SIG-M5 (cell line): ENCODE data around the gene RAB3IL1.

Experiments
- DNase-seq: peaks from one replicate; lab custom pipeline; 2025; lab: John Stamatoyannopoulos, UW

The RAB3IL1 gene

DNA sequence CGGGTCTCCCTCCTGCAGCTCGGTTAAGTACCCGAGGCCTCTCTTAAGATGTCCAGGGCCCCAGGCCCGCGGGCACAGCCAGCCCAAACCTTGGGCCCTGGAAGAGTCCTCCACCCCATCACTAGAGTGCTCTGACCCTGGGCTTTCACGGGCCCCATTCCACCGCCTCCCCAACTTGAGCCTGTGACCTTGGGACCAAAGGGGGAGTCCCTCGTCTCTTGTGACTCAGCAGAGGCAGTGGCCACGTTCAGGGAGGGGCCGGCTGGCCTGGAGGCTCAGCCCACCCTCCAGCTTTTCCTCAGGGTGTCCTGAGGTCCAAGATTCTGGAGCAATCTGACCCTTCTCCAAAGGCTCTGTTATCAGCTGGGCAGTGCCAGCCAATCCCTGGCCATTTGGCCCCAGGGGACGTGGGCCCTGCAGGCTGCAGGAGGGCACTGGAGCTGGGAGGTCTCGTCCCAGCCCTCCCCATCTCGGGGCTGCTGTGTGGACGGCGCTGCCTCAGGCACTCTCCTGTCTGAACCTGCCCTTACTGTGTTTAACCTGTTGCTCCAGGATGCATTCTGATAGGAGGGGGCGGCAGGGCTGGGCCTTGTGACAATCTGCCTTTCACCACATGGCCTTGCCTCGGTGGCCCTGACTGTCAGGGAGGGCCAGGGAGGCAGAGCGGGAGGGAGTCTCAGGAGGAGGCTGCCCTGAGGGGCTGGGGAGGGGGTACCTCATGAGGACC lies 51.0 kb downstream of the RAB3IL1 start:
- no peak for DNase-seq

DNA sequence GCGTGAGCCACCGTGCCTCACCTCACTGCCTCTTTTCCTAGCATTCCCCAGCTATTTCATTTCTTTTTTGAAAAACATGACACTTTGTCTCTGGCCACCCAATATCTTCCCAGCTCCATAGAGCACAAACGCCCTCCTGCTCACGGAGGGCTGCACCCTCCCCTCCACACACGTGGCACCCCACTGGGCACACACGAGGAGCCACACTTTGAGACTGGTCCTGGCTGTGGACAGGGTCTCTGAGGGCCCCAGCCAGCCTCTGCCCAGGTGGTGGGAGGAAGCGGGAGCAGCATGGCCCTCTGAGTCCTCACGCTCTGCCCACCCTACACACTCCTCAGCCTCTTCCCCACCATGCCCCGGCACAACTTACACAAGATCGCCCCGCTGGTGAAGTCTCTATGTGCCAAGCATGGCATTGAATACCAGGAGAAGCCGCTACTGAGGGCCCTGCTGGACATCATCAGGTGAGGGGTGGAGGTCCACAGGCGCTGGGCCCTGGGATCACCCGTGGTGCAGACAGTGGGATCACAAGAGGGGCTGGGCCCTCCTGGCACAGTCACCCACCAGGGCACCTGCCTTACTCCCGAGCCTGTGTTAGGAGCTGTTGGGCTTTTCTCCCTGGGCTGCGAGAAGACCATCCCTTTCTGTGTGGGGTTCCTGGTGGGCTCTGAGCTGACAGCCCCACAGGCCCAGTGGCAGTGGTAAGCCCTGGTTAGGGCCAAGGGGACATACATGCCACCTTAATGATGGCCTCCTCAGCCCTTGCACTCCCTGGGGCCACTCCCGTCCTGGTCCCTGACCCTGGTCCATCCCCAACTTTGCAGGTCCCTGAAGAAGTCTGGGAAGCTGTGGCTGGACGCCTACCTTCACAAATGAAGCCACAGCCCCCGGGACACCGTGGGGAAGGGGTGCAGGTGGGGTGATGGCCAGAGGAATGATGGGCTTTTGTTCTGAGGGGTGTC lies 52.3 kb downstream of the RAB3IL1 start:
- no peak for DNase-seq

DNA sequence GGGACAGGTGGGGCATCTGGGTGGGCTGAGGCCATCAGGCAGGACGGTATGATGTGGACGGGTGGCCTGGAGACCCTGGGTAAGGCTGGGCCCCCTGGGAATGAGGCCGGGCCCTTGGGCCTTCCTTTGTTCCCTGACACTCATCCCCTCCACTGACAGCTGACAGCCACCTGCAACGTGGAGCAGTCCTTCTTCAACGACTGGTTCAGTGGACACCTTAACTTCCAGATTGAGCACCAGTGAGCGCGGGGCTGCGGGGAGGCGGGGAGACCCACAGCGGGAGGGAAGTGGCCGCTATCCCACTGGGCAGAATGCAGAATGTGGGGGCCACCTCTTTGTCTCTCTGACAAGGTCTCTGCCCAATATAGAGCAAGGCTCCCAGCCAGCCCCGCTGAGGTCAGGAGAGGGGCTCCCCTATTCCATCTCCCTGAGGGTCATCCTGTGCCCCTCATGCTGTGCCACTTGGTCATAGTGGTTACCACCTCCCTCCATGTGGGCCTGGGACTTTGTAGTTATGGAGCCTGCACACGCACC lies 53.8 kb downstream of the RAB3IL1 start:
- DNase-seq: no peak

DNA sequence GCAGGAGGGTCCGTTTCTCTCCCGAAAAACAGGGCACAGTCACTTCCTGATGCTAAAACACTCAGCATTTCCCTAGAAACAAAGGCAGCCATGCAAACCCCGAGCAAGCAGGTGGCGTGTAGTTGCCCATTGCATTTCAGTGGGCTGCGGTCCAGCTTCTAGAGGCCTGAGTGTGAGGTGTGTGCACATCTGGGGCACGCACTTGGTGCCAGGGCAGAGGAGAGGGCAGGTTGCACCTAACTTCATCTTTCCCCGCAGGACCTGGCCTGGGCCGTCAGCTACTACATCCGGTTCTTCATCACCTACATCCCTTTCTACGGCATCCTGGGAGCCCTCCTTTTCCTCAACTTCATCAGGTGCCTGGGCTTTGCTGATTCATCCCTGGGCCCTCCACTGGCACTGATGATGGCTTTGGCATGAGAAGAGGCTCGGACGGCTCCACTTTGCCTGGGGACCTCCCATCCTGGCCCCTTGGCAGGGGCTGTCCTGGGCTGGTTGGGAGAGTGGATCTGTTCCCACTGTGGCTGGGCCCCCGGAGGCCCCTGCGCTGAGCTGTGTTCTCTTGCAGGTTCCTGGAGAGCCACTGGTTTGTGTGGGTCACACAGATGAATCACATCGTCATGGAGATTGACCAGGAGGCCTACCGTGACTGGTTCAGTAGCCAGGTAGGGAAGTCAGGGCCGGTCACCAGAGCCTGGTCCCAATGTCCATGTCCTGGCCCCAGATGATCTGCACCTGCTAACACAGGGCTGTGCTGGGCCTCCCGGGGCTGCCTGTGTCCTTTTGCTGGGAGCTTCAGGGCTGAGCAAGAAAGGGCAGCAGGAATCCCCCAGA lies 54.4 kb downstream of the RAB3IL1 start:
- no peak for DNase-seq

- DNase-seq: no peak
Observed at GRCh38 chr11:61861634-61862033, 55.7 kb downstream of the RAB3IL1 start.

- no peak for DNase-seq
Observed at GRCh38 chr11:61860054-61860903, 57.1 kb downstream of the RAB3IL1 start.

- DNase-seq: no peak
Observed at GRCh38 chr11:61855939-61856680, 61.3 kb downstream of the RAB3IL1 start.

- no peak for DNase-seq
Observed at GRCh38 chr11:61854966-61855714, 62.2 kb downstream of the RAB3IL1 start.

- no peak for DNase-seq
Observed at GRCh38 chr11:61854206-61854895, 63.0 kb downstream of the RAB3IL1 start.

DNA sequence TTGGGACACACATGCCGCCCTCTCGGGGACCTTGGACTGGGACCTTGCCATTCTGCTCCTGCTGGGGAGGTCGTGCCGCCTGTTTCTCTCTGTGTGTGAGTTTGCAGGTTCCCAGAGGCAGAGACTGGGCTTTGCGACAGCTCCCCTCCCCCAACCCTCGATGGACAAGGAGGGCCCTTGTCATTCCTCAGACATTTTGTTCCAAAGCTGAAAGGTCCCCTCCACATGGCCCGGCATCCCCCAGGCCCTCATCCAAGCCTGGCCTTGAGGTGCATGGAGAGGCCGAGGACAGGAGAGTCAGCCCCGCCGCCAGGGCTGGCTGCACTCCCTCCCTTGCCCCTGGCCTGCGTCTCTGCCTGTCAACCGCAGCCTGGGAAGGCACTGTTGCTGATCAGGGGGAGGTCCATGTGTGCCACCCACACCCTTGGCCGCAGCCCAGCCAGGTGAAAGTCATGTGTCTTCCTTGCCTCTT lies 63.6 kb downstream of the RAB3IL1 start:
- DNase-seq: no peak

- DNase-seq: no peak
Observed at GRCh38 chr11:61851900-61852295, 65.5 kb downstream of the RAB3IL1 start.

DNA sequence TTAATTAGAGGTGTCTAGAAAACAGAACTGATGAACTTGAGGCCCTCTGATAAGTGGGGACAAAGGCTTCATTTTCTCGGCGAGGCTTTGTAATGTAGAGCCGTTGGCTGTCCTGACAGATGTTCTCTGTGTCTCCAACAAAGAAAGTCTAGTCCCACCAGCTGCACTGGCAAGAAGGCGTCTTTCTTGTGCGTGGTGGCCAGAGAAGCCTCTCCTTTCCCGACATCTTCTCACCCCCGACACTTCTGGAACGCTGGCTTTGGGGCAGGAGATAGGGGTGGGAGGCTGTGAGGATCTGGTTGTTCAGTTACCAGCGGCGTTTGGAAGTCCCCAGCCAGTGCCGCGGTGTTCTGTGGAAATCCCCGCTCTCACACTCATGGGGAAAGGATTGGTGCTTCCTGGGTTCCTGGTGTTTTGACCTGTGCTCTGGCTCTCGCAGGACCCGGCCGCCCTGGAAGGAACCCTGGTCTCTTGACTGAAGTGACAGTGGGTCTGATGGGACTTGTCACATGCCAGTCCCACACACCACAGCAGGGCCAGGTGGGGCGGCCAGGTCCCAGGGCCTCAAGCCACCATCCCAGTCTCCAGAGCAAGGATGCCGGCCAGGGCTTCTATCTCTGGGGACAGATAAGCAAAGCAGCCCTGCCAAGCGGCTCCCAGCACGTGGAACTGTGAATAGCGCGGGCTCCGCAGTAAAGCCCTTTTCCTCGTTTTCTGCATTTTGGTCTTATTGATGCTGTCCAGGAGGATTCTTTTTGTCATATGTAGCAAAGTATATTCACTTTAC lies 66.1 kb downstream of the RAB3IL1 start:
- DNase-seq: no peak

DNA sequence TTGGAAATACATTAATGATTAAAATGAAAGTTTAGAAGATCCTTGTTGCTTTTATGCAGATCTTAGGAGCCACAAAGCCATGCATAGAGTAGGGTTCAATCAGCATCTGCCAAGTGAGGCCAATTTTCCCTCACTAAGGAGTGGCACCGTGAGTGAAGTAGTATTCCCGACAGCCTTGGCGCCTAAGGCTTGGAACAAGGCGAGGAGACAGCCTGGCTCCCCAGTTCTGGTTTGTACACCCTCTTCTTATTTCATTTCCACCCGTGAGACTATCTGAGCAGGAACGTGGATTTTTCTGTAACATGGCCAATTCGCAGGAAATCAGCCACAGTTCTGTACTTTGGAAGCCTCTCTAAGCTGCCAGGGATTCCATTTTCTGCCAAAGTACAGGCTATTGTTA lies 66.7 kb downstream of the RAB3IL1 start:
- no peak for DNase-seq

DNA sequence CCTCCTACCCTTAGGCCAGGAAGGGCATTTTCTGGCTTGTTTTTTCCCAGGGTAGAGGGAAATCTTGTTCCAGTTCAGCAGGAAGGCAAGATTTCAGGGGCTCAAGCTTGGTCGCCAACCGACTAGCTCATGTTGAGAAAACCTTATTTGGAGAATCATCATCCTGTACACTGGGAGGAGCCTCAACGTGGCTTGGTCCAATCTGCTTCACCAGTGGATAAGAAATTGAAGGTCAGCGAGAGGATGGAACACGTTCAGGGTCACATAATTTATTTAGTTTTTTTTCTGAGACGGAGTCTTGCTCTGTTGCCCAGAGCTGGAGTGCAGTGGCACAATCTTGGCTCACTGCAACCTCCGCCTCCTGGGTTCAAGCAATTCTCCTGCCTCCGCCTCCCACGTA lies 68.7 kb downstream of the RAB3IL1 start:
- no peak for DNase-seq

DNA sequence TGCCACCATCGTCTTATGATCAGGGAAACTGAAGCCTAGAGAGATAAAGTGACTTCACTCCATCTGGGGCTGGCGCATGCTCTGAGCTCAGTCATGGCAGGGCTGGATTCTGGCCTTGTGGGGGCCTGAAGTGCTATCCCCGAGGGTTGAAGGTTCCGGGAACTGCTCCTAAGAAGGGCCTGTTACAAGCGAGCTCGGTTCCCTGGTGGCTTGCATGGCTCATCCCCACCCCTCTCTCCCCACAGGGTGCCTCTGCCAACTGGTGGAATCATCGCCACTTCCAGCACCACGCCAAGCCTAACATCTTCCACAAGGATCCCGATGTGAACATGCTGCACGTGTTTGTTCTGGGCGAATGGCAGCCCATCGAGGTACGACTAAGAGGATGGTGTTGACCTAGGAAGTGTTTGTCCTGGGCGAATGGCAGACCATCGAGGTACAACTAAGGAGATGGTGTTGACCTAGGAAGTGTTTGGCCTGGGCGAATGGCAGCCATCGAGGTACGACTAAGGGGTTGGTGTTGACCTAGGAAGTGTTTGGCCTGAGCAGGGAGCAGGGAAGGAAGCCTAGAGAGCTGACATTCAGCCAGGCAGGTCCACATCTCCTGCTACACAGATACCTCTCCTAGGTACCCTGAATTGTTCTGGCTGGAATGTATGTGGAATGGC lies 69.3 kb downstream of the RAB3IL1 start:
- DNase-seq: no peak
